Pancreas (tissue), 10 donors: ENCODE results near the gene APBB2. TPM values are rescaled to one million over a fixed set of nuclear protein-coding genes. Genes with fewer than 3 reads are reported as not detected.

Source experiments
- ATAC-seq, 4 donors: fragments of 200-7000 bp; cut with Tn5 transposase; one replicate each; pipeline versions ENCODE4 v1.8.0 to v1.9.1; 2020; ENCODE audit warnings: mild to moderate bottlenecking in 4 of 4, moderate library complexity in 4 of 4
- DNase-seq, 6 donors: peaks; one replicate each; pipeline ENCODE4 v3.0.0-alpha.2; 2020
- FAIRE-seq: peaks from 2 replicates; lab custom pipeline; 2012; peaks lifted over from hg19 to GRCh38; lab: Jason Lieb, UNC
- H3K27ac ChIP-seq, 4 donors: fragments of 200-600 bp; sonication (generic); 1 replicate in 3 of 4; 2 replicates in 1 of 4; pipeline versions ENCODE4 v1.5.0 to v1.8.0; 2020
- H3K27me3 ChIP-seq, 4 donors: fragments of 200-600 bp; one replicate each; pipeline ENCODE4 v1.8.0; 2021
- H3K36me3 ChIP-seq, 3 donors: fragments of 200-600 bp; sonication (generic) in 1 of 3; one replicate each; pipeline versions ENCODE4 v1.5.0 to v1.8.0; 2020 to 2021
- H3K4me1 ChIP-seq, 3 donors: fragments of 200-600 bp; one replicate each; pipeline ENCODE4 v1.8.0; 2021
- H3K4me3 ChIP-seq, 4 donors: fragments of 200-600 bp; sonication (generic) in 2 of 4; one replicate each; pipeline versions ENCODE4 v1.5.0 to v1.8.0; 2020 to 2021
- H3K9me3 ChIP-seq, 4 donors: fragments of 200-600 bp; one replicate each; pipeline ENCODE4 v1.8.0; 2021
- WGBS, 2 donors: extraction: QIAGEN DNeasy Blood & Tissue Kit; methylation state at CpG; one replicate each; pipeline ENCODE4 v1.1.7; 2013; 5-methylcytosine and 5-hydroxymethylcytosine counted together
- intact Hi-C, 3 donors: fragments of 100-400 bp; cut with DNase I; formaldehyde crosslinking; loops; one replicate each; pipeline versions ENCODE4 v1.11.1 to v1.14.2; 2022
- polyA plus RNA-seq, 2 donors: library from polyadenylated mRNA; stranded (reverse); fragments of 200-250 nt; gene quantifications; one replicate each; pipeline ENCODE4 v1.2.3, GENCODE V29; 2013
- total RNA-seq, 6 donors: library from RNA; stranded (reverse); fragmentation: NEBNext Ultra II Directional in 4 of 6; extraction: Animal tissue kit (Norgen Biotek cat#: 25700) in 4 of 6; gene quantifications; one replicate each; pipeline versions ENCODE4 v1.2.1 to v1.2.4, GENCODE V29; 2021 to 2023
- TF ChIP-seq, protein P1 (sequence below), 4 donors: fragments of 200-600 bp; sonication (generic) in 3 of 4; IDR thresholded peaks; one replicate each; pipeline versions ENCODE4 v1.5.0 to v1.8.0; 2021; ENCODE audit warnings: antibody characterized with exemption in 4 of 4
- donor health status: healthy with polysubstance abuse.
- donor health status: DM: no; HTN: no; CAD: no; lungs with moderate emphysema.
- donor health status: DM: no; HTN: no; CAD: no.
- donor health status: control.
- donor health status: control.
- donor health status: Bipolar disorder and iron deficiency.
- donor health status: DM: yes; HTN: yes; CAD: no.
- donor health status: DM: no; HTN: no; CAD: no.
- donor health status: DM: no; HTN: no; CAD: no.
- donor health status: DM: yes; HTN: yes; CAD: no.

The APBB2 gene
- total and polyA plus RNA-seq, 8 donors: 9.1 to 21.6 (median 11.5) TPM

DNA sequence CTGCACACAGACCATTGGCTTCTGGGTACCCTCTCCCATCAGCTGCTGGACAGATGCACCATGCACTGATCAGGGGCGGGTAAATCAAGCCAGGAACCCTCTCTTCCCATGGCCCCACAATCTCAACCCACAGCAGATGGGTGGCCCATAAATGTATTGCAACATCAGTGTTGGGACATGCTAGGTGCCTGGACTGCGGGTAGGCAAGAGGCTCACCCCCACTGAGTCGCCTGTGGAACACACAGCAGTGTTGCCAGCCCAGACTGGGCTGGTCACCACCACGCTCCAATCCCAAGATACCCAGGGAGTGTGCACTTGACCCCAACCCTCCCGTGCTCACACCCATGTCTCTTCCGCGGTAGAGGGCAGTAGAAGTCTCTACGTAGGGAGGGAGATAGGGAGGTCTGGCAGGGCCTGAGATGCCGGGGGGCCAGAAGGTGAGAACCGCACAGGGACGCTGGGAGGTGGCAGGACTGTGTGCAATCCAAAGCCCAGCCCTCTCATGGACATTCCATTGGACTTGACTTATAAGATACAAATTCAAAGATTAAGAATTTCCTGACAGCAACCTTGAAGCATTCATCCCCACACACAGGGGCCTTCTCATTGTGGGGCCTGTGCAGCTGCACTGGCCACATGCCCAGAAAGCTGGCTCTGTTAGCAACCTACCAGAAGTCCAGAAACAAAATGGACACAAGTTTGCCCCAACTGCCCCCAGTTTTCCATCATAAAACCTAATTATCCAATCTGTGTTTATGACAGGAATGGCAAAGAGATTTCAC, 280.9 kb downstream of the APBB2 start:
- no peak for FAIRE-seq

DNA sequence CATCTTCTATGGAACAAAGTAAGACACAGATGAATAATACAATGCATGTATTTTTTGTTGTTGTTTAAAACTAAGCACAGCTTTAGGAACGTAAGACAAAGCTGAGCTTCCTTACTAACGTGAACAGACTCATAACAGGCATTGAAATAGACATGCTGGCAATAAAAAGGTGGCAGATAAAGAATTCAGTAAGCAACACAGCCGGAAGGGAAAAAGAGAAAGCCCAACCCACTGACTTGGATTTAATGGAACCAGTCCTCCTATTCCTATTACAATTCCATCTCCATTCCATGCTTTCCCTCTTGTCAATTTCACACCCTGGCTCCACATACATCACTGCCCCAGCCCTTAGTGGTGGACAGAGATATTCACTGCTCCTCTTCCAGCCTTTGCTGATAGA, 282.5 kb downstream of the APBB2 start:
- no peak for FAIRE-seq
- no peak for DNase-seq
- peaks cover 0 to 2% (median 0%) of the 10 kb centered on the region in 3 donors for H3K36me3 ChIP-seq
- TF ChIP-seq, protein P1, sequence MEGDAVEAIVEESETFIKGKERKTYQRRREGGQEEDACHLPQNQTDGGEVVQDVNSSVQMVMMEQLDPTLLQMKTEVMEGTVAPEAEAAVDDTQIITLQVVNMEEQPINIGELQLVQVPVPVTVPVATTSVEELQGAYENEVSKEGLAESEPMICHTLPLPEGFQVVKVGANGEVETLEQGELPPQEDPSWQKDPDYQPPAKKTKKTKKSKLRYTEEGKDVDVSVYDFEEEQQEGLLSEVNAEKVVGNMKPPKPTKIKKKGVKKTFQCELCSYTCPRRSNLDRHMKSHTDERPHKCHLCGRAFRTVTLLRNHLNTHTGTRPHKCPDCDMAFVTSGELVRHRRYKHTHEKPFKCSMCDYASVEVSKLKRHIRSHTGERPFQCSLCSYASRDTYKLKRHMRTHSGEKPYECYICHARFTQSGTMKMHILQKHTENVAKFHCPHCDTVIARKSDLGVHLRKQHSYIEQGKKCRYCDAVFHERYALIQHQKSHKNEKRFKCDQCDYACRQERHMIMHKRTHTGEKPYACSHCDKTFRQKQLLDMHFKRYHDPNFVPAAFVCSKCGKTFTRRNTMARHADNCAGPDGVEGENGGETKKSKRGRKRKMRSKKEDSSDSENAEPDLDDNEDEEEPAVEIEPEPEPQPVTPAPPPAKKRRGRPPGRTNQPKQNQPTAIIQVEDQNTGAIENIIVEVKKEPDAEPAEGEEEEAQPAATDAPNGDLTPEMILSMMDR (IDR thresholded peaks at IDR 0.05): no peak
- H3K9me3 ChIP-seq: no peaks in the 10 kb centered on the region
- no peaks in the 10 kb centered on the region for H3K27me3 ChIP-seq
- ATAC-seq: no peak
- H3K4me1 ChIP-seq: no peaks in the 10 kb centered on the region
- 82 to 88% methylated on average over 3 of the region's 3 CpGs for WGBS, 2 donors
- no peak overlapping the region for H3K4me3 ChIP-seq
- no peak overlapping the region for H3K27ac ChIP-seq
- intact Hi-C loops: no loop called here

More for the DNA sequence above, 280.9 kb downstream of the APBB2 start:
- Histone ChIP-seq H3K4me1 (no peaks in the 10 kb centered on the region), H3K36me3 (peaks cover 0 to 2% (median 0%) of the 10 kb centered on the region in 3 donors), H3K9me3 (no peaks in the 10 kb centered on the region), H3K4me3 (no peak overlapping the region), H3K27ac (no peak overlapping the region), H3K27me3 (no peaks in the 10 kb centered on the region)
- TF ChIP-seq, protein P1 (IDR thresholded peaks at IDR 0.05): no peak
- DNase-seq (no peak), ATAC-seq (no peak)
- WGBS, 2 donors: 92 to 94% methylated on average over 11 of the region's 11 CpGs
- intact Hi-C loops: no loop called here

DNA sequence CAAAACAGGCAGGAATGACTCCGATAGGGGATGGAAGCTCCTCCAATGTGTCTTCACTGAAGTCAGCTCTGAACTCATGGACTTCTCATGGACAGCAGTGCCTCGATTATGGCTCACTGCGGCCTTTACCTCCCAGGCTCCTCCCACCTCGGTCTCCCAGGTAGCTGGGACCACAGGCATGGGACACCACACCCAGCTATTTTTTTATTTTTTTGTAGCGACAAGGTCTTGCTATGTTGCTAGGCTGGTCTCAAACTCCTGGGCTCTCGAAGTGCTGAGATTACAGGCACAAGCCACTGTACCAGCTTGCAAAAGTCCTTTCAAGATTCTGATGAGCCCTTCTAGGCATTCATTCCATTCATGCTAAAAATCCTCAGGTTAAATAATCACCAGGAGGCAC, 283.1 kb downstream of the APBB2 start:
- Histone ChIP-seq H3K27me3 (no peaks in the 10 kb centered on the region), H3K36me3 (peaks cover 0 to 2% (median 0%) of the 10 kb centered on the region in 3 donors), H3K9me3 (no peaks in the 10 kb centered on the region), H3K4me1 (no peaks in the 10 kb centered on the region), H3K27ac (no peak overlapping the region), H3K4me3 (no peak overlapping the region)
- FAIRE-seq: no peak
- DNase-seq: no peak
- 86 to 90% methylated on average over 6 of the region's 6 CpGs for WGBS, 2 donors
- TF ChIP-seq, protein P1 (IDR thresholded peaks at IDR 0.05): no peak
- intact Hi-C loops: no loop called here
- no peak for ATAC-seq

DNA sequence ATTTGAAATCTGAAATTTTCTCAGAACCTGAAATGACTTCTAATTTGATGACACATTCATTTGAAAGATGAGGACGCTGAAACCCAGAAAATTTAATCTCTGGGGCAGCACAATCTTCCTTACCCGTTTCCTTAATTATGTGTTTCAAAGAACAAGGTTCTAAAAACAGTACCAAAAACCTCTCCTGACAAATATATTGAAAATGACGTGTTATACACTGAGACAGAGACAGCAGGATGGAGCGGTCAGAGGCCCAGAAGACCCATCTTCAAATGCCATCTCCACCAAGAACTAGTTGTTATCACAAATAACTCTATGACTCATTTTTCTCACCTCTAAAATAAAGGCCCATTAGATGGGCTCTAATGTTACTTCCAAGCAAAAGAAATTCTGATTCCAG, 287.3 kb downstream of the APBB2 start:
- 69 to 72% methylated on average over 4 of the region's 4 CpGs for WGBS, 2 donors

More for the DNA sequence above, 287.3 kb downstream of the APBB2 start:
- Histone ChIP-seq H3K9me3 (no peaks in the 10 kb centered on the region), H3K4me3 (no peak overlapping the region), H3K27ac (no peak overlapping the region), H3K27me3 (no peaks in the 10 kb centered on the region), H3K36me3 (no peaks in the 10 kb centered on the region), H3K4me1 (peaks cover 0 to 10% (median 6%) of the 10 kb centered on the region in 3 donors)
- FAIRE-seq (no peak), ATAC-seq (no peak), DNase-seq (no peak)
- TF ChIP-seq, protein P1 (IDR thresholded peaks at IDR 0.05): no peak
- intact Hi-C loops: loop anchor here in 2 of 3 donors (5.0 to 10.0 kb wide), 2 partner anchors 285 to 288 kb away; partner anchors contain the start of gene APBB2 (in 2 of the 2)
